Sigmoid colon (tissue), 7 donors: ENCODE results near the gene FER1L5. TPM values are rescaled to one million over a fixed set of nuclear protein-coding genes. Genes with fewer than 3 reads are reported as not detected.

ENCODE experiments used
- DNase-seq: peaks from one replicate; pipeline ENCODE4 v3.0.0-alpha.2; 2019
- H3K27ac ChIP-seq, 4 donors: fragments of 200-600 bp; sonication (generic); one replicate each; pipeline ENCODE4 v1.5.1; 2016 to 2019; ENCODE audit warnings: mild to moderate bottlenecking in 1 of 4
- H3K27me3 ChIP-seq, 3 donors: fragments of 200-600 bp; sonication (generic); one replicate each; pipeline ENCODE4 v1.5.1; 2019; ENCODE audit warnings: mild to moderate bottlenecking in 1 of 3
- H3K36me3 ChIP-seq, 4 donors: fragments of 200-600 bp; sonication (generic); one replicate each; pipeline ENCODE4 v1.5.1; 2016 to 2019
- H3K4me1 ChIP-seq, 4 donors: fragments of 200-600 bp; sonication (generic); one replicate each; pipeline ENCODE4 v1.5.1; 2017 to 2019
- H3K4me3 ChIP-seq, 4 donors: fragments of 200-600 bp; sonication (generic); one replicate each; pipeline ENCODE4 v1.5.1; 2017 to 2019; ENCODE audit warnings: mild to moderate bottlenecking in 2 of 4, moderate library complexity in 1 of 4
- H3K9me3 ChIP-seq, 4 donors: fragments of 200-600 bp in 3 of 4; sonication (generic) in 3 of 4; one replicate each; pipeline versions ENCODE4 v1.5.1 to v1.6.1; 2013 to 2019
- CTCF ChIP-seq, 4 experiments: fragments of 450-650 bp in 3 of 4; fragments of 200-600 bp in 1 of 4; IDR thresholded peaks; one replicate each; pipeline ENCODE4 v1.5.1; 2016 to 2019; ENCODE audit warnings: antibody characterized with exemption in 4 of 4, mild to moderate bottlenecking in 3 of 4, moderate library complexity in 2 of 4
- EP300 ChIP-seq, 4 donors: sonication (generic); formaldehyde crosslinking; IDR thresholded peaks; one replicate each; pipeline ENCODE4 v1.6.1; 2017; ENCODE audit warnings: antibody characterized with exemption in 4 of 4
- POLR2A ChIP-seq, 2 donors: fragments of 450-650 bp; IDR thresholded peaks; one replicate each; pipeline ENCODE4 v1.6.1; 2016; ENCODE audit warnings: antibody characterized with exemption in 2 of 2, mild to moderate bottlenecking in 2 of 2, moderate library complexity in 2 of 2
- POLR2AphosphoS5 ChIP-seq, 4 donors: sonication (generic); formaldehyde crosslinking; IDR thresholded peaks; one replicate each; pipeline ENCODE4 v1.6.1; 2017; ENCODE audit warnings: antibody characterized with exemption in 4 of 4
- WGBS, 2 donors: extraction: QIAGEN DNeasy Blood & Tissue Kit; methylation state at CpG; one replicate each; pipeline ENCODE4 v1.1.7; 2013; 5-methylcytosine and 5-hydroxymethylcytosine counted together
- intact Hi-C: fragments of 100-400 bp; cut with DNase I; formaldehyde crosslinking; loops from one replicate; pipeline ENCODE4 v1.15.1; 2023
- polyA plus RNA-seq, 3 donors: library from polyadenylated mRNA; stranded (reverse); fragments of 200-250 nt; gene quantifications; one replicate each; pipeline ENCODE4 v1.2.3, GENCODE V29; 2013
- total RNA-seq, 4 donors: library from RNA; depleted of rRNA; stranded (reverse); fragments of >200 nt; gene quantifications; one replicate each; pipeline ENCODE4 v1.1.0, GENCODE V29; 2016
- donor health status: healthy with polysubstance abuse.
- donor health status: Bipolar disorder and iron deficiency.
- donor health status: healthy.

The FER1L5 gene
- total and polyA plus RNA-seq, 7 donors: under 0.01 to 0.01 TPM; not detected in 5

GRCh38 chr2:96734880-96735583 is 92.5 kb downstream of the FER1L5 start:
- intact Hi-C loops: loop anchor here (5.0 kb wide), 2 partner anchors 67 to 468 kb away; partner anchors contain the start of genes CIAO1 and TMEM127
- Histone ChIP-seq H3K9me3 (no peaks in the 10 kb centered on the region), H3K36me3 (peaks cover 17 to 59% (median 35%) of the 10 kb centered on the region in 4 donors), H3K27ac (peak overlapping the region in 1 of 4 donors; percentile 61), H3K4me1 (peaks cover 0 to 31% (median 15%) of the 10 kb centered on the region in 4 donors), H3K4me3 (no peak overlapping the region), H3K27me3 (no peaks in the 10 kb centered on the region)
- 80 to 83% methylated on average over 8 of the region's 8 CpGs for WGBS, 2 donors
- TF ChIP-seq POLR2AphosphoS5 (IDR thresholded peaks at IDR 0.05): no peak
- TF ChIP-seq EP300 (IDR thresholded peaks at IDR 0.05): no peak
- no peak for TF ChIP-seq CTCF (IDR thresholded peaks at IDR 0.05)
- no peak for TF ChIP-seq POLR2A (IDR thresholded peaks at IDR 0.05)
- DNase-seq: peak; percentile 42

- no peak for TF ChIP-seq POLR2A (IDR thresholded peaks at IDR 0.05)
- TF ChIP-seq POLR2AphosphoS5 (IDR thresholded peaks at IDR 0.05): no peak
- no peak for TF ChIP-seq CTCF (IDR thresholded peaks at IDR 0.05)
- no peak for TF ChIP-seq EP300 (IDR thresholded peaks at IDR 0.05)
- H3K9me3 ChIP-seq: no peaks in the 10 kb centered on the region
- intact Hi-C loops: loop anchor here (5.0 kb wide), 2 partner anchors 65 to 470 kb away; partner anchors contain the start of genes CIAO1 and TMEM127
- WGBS, 2 donors: 71 to 87% methylated on average over 2 of the region's 2 CpGs
- no peak overlapping the region for H3K4me3 ChIP-seq
- peaks cover 0 to 35% (median 19%) of the 10 kb centered on the region in 4 donors for H3K4me1 ChIP-seq
- H3K27ac ChIP-seq: no peak overlapping the region
- peaks cover 12 to 37% (median 18%) of the 10 kb centered on the region in 4 donors for H3K36me3 ChIP-seq
- no peaks in the 10 kb centered on the region for H3K27me3 ChIP-seq
- no peak for DNase-seq
Measured at GRCh38 chr2:96737251-96737650, 94.7 kb downstream of the FER1L5 start.

GRCh38 chr2:96737831-96738230 is 95.3 kb downstream of the FER1L5 start:
- intact Hi-C loops: loop anchor here (5.0 kb wide), 2 partner anchors 64 to 471 kb away; partner anchors contain the start of genes CIAO1 and TMEM127
- H3K4me1 ChIP-seq: peaks cover 0 to 35% (median 19%) of the 10 kb centered on the region in 4 donors

GRCh38 chr2:96739076-96739632 is 96.6 kb downstream of the FER1L5 start:
- no peaks in the 10 kb centered on the region for H3K9me3 ChIP-seq
- no peaks in the 10 kb centered on the region for H3K27me3 ChIP-seq
- peaks cover 0 to 35% (median 19%) of the 10 kb centered on the region in 4 donors for H3K4me1 ChIP-seq
- DNase-seq: no peak
- H3K27ac ChIP-seq: peak overlapping the region; percentile 59 to 84 (median 78)
- peak overlapping the region; percentile 47 to 95 (median 74) for H3K4me3 ChIP-seq
- intact Hi-C loops: loop anchor here (5.0 kb wide), 2 partner anchors 63 to 472 kb away; partner anchors contain the start of genes CIAO1 and TMEM127
- WGBS, 2 donors: 6 to 24% methylated on average over 4 of the region's 4 CpGs
- H3K36me3 ChIP-seq: peaks cover 0 to 18% (median 3%) of the 10 kb centered on the region in 4 donors
- TF ChIP-seq EP300 (IDR thresholded peaks at IDR 0.05): no peak
- TF ChIP-seq POLR2AphosphoS5 (IDR thresholded peaks at IDR 0.05): no peak
- TF ChIP-seq CTCF (IDR thresholded peaks at IDR 0.05): no peak
- TF ChIP-seq POLR2A (IDR thresholded peaks at IDR 0.05): no peak

More at GRCh38 chr2:96737831-96738230, 95.3 kb downstream of the FER1L5 start:
- TF ChIP-seq POLR2A (IDR thresholded peaks at IDR 0.05): no peak
- TF ChIP-seq EP300 (IDR thresholded peaks at IDR 0.05): no peak
- TF ChIP-seq CTCF (IDR thresholded peaks at IDR 0.05): no peak
- no peak for TF ChIP-seq POLR2AphosphoS5 (IDR thresholded peaks at IDR 0.05)
- Histone ChIP-seq H3K4me3 (no peak overlapping the region), H3K9me3 (no peaks in the 10 kb centered on the region), H3K27ac (no peak overlapping the region), H3K27me3 (no peaks in the 10 kb centered on the region), H3K36me3 (peaks cover 8 to 31% (median 15%) of the 10 kb centered on the region in 4 donors)
- no peak for DNase-seq
- 38 to 73% methylated on average over 2 of the region's 2 CpGs for WGBS, 2 donors
